ENCODE measurements around the gene CSNK1D. TPM values are rescaled to one million over a fixed set of nuclear protein-coding genes. Genes with fewer than 3 reads are reported as not detected.
A peak's percentile ranks its signal among the peaks of the same experiment; 100 is the strongest.

The CSNK1D gene
- total and polyA plus RNA-seq, 4 donors = 72.7 to 160 (median 123) TPM

GRCh38 chr17:82281076-82281475, 7.6 kb upstream of the CSNK1D start:
- no peak for DNase-seq
- H3K9ac ChIP-seq (ENCODE audit: insufficient read depth in 1 of 2, low read length in 2 of 2) = no peak overlapping the region
- TF ChIP-seq CTCF (IDR thresholded peaks at IDR 0.05; ENCODE audit: control extremely low read depth, extremely low read depth) = no peak
- no peak overlapping the region for H3K27ac ChIP-seq (ENCODE audit: low read depth in 1 of 2, low read length in 1 of 2)
- H3K9me3 ChIP-seq (ENCODE audit: control insufficient read depth in 4 of 4, insufficient read depth in 3 of 4, low read length in 3 of 4) = no peaks in the 10 kb centered on the region
- no peaks in the 10 kb centered on the region for H3K36me3 ChIP-seq (ENCODE audit: control insufficient read depth in 4 of 4, insufficient read depth in 4 of 4, low read length in 4 of 4)
- H3K27me3 ChIP-seq (ENCODE audit: control insufficient read depth in 3 of 3, insufficient read depth in 3 of 3, low read length in 2 of 3) = no peaks in the 10 kb centered on the region
- 74 to 75% methylated on average over 7 of the region's 7 CpGs for WGBS, 2 donors
- H3K4me1 ChIP-seq (ENCODE audit: control insufficient read depth in 5 of 5, insufficient read depth in 5 of 5, low read length in 5 of 5) = peaks cover 0 to 14% (median 0%) of the 10 kb centered on the region in 5 donors
- H3K4me3 ChIP-seq = no peak overlapping the region
- no peak for ATAC-seq (ENCODE audit: insufficient read depth, low FRiP score)

GRCh38 chr17:82280537-82280936, 7.0 kb upstream of the CSNK1D start:
- no peak overlapping the region for H3K9ac ChIP-seq (ENCODE audit: insufficient read depth in 1 of 2, low read length in 2 of 2)
- ATAC-seq (ENCODE audit: insufficient read depth, low FRiP score) = no peak
- no peaks in the 10 kb centered on the region for H3K9me3 ChIP-seq (ENCODE audit: control insufficient read depth in 4 of 4, insufficient read depth in 3 of 4, low read length in 3 of 4)
- H3K4me3 ChIP-seq = no peak overlapping the region
- no peaks in the 10 kb centered on the region for H3K36me3 ChIP-seq (ENCODE audit: control insufficient read depth in 4 of 4, insufficient read depth in 4 of 4, low read length in 4 of 4)
- H3K27ac ChIP-seq (ENCODE audit: low read depth in 1 of 2, low read length in 1 of 2) = no peak overlapping the region
- TF ChIP-seq CTCF (IDR thresholded peaks at IDR 0.05; ENCODE audit: control extremely low read depth, extremely low read depth) = no peak
- DNase-seq = no peak
- H3K4me1 ChIP-seq (ENCODE audit: control insufficient read depth in 5 of 5, insufficient read depth in 5 of 5, low read length in 5 of 5) = peaks cover 0 to 14% (median 0%) of the 10 kb centered on the region in 5 donors
- 92 to 94% methylated on average over 8 of the region's 8 CpGs for WGBS, 2 donors
- H3K27me3 ChIP-seq (ENCODE audit: control insufficient read depth in 3 of 3, insufficient read depth in 3 of 3, low read length in 2 of 3) = no peaks in the 10 kb centered on the region

- ATAC-seq (ENCODE audit: insufficient read depth, low FRiP score) = no peak
- 80 to 87% methylated on average over 16 of the region's 16 CpGs for WGBS, 2 donors
- Histone ChIP-seq H3K4me3 (no peak overlapping the region), H3K9ac (ENCODE audit: insufficient read depth in 1 of 2, low read length in 2 of 2) (no peak overlapping the region), H3K4me1 (ENCODE audit: control insufficient read depth in 5 of 5, insufficient read depth in 5 of 5, low read length in 5 of 5) (peaks cover 0 to 19% (median 4%) of the 10 kb centered on the region in 5 donors), H3K36me3 (ENCODE audit: control insufficient read depth in 4 of 4, insufficient read depth in 4 of 4, low read length in 4 of 4) (no peaks in the 10 kb centered on the region), H3K27ac (ENCODE audit: low read depth in 1 of 2, low read length in 1 of 2) (peak overlapping the region in 1 of 2 donors; percentile 40), H3K9me3 (ENCODE audit: control insufficient read depth in 4 of 4, insufficient read depth in 3 of 4, low read length in 3 of 4) (no peaks in the 10 kb centered on the region), H3K27me3 (ENCODE audit: control insufficient read depth in 3 of 3, insufficient read depth in 3 of 3, low read length in 2 of 3) (no peaks in the 10 kb centered on the region)
- no peak for TF ChIP-seq CTCF (IDR thresholded peaks at IDR 0.05; ENCODE audit: control extremely low read depth, extremely low read depth)
- DNase-seq = no peak
Measured at GRCh38 chr17:82278786-82279391, 5.4 kb upstream of the CSNK1D start.

- TF ChIP-seq CTCF (IDR thresholded peaks at IDR 0.05; ENCODE audit: control extremely low read depth, extremely low read depth) = no peak
- peaks cover 0 to 19% (median 4%) of the 10 kb centered on the region in 5 donors for H3K4me1 ChIP-seq (ENCODE audit: control insufficient read depth in 5 of 5, insufficient read depth in 5 of 5, low read length in 5 of 5)
- ATAC-seq (ENCODE audit: insufficient read depth, low FRiP score) = no peak
- no peaks in the 10 kb centered on the region for H3K36me3 ChIP-seq (ENCODE audit: control insufficient read depth in 4 of 4, insufficient read depth in 4 of 4, low read length in 4 of 4)
- H3K4me3 ChIP-seq = no peak overlapping the region
- no peaks in the 10 kb centered on the region for H3K27me3 ChIP-seq (ENCODE audit: control insufficient read depth in 3 of 3, insufficient read depth in 3 of 3, low read length in 2 of 3)
- WGBS, 2 donors = 86 to 88% methylated on average over 9 of the region's 9 CpGs
- H3K9me3 ChIP-seq (ENCODE audit: control insufficient read depth in 4 of 4, insufficient read depth in 3 of 4, low read length in 3 of 4) = no peaks in the 10 kb centered on the region
- no peak for DNase-seq
- no peak overlapping the region for H3K9ac ChIP-seq (ENCODE audit: insufficient read depth in 1 of 2, low read length in 2 of 2)
- H3K27ac ChIP-seq (ENCODE audit: low read depth in 1 of 2, low read length in 1 of 2) = no peak overlapping the region
Measured at GRCh38 chr17:82278308-82278707, 4.8 kb upstream of the CSNK1D start.
